GM19468 (cell line): ENCODE data around the gene RUBCNL.

Source experiments
- ATAC-seq: cut with Tn5 transposase; IDR thresholded peaks from one replicate; pipeline ENCODE4 v1.9.1; 2021; ENCODE audit warnings: mild to moderate bottlenecking, moderate library complexity, moderate number of reproducible peaks; ENCODE audit not compliant: unreplicated experiment; ENCODE audit errors: extremely low read depth

Gene RUBCNL

DNA sequence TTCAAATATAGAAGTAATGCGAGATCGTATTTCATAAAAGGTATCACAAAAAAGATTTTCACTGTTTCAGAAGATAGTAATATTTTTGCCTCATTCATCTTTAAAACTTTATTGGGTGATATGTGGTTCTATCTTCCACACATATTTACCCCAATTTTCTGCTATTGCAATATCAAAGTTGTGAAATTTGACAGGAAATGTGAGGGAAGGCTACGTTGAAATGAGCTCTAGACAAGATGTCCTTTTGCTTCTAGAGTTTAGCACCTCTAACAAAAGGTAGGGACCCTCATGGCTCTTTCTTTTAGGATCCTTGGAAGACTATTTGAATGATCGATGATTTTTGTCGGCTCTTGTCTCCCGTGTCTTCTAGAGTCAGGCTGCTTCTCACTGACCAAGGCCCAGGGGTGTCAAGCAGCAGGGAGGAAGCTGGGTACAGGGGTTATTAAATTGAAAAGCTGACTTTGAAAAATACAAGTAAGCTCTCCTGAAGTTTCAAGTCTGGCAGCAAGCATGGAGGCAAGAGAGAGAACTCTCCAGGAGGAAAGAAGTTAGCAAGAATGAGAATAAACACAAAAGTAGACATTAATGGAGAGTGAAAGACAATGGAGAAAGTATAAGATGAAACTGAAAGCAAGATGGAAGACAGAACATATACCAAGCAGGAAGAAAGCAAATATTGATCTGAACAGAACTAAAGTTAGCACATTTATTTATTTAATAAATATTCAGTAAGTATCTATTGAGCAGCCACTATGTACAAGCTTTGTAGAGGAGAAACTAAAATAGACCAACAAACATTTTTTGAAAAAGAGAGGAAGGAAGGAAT lies 73.4 kb downstream of the RUBCNL start:
- no peak for ATAC-seq

DNA sequence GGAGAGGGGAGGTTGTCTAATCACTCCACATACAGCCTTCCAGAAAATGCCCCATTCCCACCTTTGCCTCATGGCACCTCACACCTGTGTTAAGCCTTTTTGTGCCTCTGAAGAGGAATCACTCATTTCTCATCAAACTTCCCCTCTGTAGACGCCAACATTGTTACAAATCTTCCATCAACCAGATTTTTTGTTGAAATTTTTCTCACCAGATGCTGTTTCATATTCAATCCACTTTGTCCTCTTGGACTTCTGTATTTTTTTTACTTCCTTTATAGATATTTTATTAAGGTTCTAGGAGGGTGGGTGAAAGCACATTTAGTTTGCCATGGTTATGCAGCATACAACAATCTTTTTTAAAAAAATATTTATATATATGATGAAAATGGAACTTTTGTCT lies 74.0 kb downstream of the RUBCNL start:
- ATAC-seq = no peak

DNA sequence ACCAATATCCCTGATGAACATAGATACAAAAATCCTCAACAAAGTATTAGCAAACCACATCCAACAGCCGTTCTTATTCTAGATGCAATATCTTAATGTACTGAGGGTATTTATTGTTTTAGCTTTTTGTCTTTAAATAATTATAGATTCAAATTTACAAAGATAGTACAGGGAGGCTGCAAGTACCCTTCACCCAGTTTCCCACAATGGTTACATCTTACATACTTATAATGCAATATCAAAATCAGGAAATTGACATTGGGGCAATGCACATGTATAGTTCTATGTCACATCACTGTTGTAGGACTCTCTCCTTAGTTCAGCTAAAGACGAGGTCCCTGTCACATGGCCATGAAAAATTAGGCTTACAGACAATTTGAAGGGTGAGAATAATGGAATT lies 75.8 kb downstream of the RUBCNL start:
- ATAC-seq = no peak

DNA sequence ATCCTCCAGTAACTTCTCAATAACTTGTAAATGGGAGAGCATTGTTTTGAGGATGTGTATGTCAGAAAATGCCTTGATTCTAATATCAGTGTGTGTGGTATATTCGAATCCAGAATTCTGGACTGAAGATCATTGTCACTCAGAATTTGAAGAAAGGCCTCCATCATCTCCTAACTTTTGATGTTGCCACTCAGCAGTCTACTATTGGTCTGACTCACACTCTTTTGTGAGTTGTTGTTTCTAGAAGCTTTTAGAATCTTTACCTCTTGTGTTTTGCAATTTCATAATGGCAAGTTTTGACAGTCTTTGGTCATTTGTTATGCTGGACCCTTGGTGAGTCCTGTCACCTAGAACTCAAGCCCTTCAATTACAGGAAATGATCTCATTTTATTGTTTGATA lies 77.0 kb downstream of the RUBCNL start:
- ATAC-seq = no peak

DNA sequence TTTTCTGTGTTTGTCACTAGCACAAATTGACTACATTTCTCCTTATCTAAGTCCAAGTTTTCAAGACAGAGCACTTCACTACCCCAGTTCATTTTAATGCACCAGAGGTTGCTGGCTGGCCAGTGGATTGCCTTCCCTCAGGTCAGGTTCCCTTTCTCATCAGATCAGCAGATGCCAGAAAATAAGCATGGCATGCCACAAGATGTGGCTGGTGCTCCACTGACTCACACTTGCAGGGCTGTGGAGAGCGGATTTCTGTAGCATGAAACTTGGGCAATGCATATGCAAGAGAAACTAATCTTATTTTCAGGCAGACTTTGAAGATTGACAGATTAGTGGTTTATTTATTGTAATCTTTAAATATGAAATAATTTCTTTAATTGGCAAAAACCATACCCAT lies 79.5 kb downstream of the RUBCNL start:
- no peak for ATAC-seq

DNA sequence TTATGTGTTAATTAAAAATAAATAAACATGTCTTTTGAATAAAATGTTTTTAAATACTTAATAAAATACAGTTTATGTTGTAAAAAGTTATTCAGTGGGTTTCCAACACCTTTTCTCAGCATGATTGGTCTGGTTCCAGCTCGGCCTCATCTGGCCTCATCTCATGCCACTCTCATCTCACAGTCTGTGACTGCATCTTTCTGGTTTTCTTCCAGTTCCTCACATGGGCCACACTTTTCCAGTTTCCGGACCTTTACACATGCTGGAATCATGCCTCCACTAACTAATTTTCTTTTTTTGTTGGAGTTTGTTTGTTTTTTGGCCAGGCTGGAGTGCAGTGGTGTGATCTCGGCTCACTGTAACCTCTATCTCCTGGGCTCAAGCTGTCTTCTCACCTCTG lies 82.5 kb downstream of the RUBCNL start:
- no peak for ATAC-seq

DNA sequence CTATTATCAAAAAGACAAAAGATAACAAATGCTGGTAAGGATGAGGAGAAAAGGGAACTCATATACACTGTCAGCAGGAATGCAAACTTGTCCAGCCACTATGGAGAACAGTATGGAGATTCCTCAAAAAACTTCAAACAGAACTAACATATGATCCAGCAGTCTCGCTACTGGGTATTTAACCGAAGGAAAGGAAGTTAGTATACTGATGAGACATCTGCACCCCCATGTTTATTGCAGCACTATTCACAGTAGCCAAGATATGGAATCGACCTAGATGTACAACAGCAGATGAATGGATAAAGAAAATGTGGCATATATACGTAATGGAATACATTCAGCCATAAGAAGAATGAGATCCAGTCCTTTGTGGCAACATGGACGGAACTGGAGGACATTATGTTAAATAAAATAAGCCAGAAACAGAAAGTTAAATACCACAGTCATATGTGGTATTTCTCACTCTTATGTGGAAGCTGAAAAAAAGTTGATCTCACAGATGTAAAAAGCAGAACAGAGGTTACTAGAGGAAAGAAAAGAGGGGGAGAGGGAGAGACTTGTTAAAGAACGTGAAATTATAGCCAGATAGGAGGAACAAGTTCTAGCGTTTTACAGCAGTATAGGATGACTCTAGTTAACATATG lies 83.2 kb downstream of the RUBCNL start:
- ATAC-seq = no peak

DNA sequence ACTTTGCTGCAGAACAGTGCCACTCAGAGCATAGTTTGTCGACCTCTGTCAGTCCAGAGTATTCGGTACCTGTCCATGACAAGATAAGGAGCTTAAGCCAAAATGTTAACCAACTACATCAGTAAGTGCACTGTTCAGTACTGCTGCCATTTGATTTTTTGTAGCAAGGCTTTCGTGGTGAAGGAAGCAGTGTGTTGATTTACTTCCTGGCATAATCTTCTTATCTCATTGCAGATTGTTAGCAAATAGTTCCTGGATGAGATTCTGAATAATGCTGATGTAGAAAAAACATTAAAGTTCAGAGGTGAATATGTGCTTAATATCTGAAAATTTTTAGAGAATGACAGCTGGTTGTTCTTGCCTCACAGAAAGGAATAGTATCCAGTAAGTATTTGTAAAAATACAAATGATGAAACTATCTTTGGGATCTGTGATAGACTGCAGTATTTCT lies 89.7 kb downstream of the RUBCNL start:
- no peak for ATAC-seq

DNA sequence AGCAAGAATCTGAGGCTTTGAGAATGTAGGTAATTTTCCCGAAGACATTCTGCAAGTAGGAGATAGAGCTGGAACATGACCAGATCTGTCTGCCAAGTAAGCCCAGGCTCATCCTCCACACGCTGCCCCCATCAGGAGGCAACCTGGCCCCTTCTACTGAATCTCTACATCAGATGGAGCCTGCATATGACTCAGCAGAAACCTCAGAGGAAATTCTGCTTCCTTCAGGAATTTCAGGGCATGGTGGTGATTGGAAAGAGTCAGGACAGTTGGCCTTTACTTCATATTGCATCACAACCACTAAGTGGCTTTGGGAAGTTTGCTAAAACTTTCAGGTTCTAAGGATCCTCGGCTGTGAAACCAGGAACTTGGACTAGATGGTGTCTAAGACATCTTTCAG lies 90.1 kb downstream of the RUBCNL start:
- ATAC-seq = no peak

DNA sequence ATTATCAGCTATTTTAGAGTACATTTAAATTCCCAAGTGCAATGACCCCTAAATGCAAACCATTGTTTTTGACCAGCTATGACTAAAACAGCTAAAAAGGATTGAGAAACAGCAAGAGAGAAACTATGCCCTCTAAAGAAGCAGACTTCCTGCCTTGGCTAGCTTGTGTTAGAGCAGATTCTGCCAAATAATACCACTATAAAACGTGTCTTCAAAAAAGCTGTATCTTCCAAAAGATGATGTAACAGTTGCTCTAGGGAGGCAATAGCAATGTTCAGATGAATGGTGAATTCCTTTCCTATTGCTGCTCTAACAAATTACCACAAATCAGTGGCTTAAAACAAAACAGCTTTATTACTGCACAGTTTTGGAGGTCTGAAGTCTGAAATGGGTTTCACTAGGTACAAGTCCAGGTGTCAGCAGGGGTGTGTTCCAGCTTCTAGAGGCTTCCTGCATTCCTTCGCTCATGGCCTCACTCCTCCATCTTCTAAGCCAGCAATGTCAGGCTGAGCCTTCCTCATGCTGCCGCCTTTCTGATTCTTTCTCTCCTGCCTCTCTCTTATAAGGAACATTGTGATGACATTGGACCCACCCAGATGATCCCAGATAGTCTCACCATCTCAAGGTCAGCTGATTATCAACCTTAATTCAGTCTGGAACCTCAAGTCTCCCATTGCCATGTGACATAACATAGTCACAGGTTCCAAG lies 90.8 kb downstream of the RUBCNL start:
- ATAC-seq = no peak

DNA sequence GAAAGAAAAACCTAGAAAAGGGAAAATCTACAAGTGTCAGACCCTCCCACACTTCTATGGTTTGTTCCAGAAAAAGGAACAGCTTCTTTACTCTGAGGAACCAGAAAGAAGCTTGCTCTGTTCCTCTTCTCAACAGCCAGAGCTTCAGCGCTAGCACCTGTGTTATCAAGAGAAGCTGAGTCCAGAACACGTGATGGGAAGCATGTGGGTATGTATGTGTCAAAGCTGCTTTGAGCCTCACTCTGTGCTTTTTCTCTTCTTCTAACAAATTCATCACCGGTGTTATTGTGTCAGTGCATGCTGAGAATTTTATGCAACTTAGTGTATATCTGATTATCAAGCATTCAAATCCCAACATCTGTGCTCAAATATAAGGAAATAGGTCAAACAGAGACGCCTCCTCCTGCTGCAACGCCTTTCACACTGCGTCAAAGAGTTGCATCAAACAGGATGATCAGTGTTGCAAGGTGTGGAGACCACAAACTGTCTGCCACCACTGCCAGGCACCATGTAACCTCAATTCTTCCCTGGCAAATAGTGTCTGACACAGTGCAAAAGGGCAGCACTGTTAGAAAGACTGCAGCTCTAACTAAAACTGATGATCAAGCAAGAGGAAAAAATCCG lies 91.4 kb downstream of the RUBCNL start:
- no peak for ATAC-seq

DNA sequence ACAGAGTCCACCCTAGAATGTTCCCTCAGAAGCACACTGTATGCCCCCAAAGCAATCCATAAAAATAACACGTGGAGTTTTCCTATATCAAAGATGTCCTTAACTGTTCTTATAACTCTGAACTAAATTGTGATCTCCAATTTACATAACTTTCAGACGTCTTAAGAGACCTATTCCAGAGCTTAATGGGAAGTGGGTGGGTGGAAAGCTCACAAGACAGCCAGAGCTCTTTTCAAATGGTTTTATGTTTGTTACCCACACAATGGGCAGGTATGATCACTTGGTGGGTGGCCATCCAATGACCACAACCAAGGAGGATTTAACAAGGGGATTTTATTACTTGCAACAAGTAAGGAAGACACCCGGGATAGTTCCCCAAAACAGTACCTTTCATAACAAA lies 93.6 kb downstream of the RUBCNL start:
- no peak for ATAC-seq
